Lung (tissue), 12 donors: Measurements from ENCODE around the gene SLC4A2. TPM values are rescaled to one million over a fixed set of nuclear protein-coding genes. Genes with fewer than 3 reads are reported as not detected.

Experiments used
- ATAC-seq: fragments of 200-7000 bp; cut with Tn5 transposase; one replicate; pipeline ENCODE4 v1.9.1; 2020; ENCODE audit warnings: moderate number of reproducible peaks; ENCODE audit not compliant: insufficient read depth, low FRiP score
- DNase-seq, 3 donors: peaks; one replicate each; pipeline ENCODE4 v3.0.0-alpha.2; 2013 to 2017
- H3K27ac ChIP-seq, 2 donors: one replicate each; pipeline ENCODE4 v1.5.1; 2013; ENCODE audit warnings: mild to moderate bottlenecking in 2 of 2, moderate library complexity in 2 of 2, control low read depth in 1 of 2, inconsistent platforms in 1 of 2, low read depth in 1 of 2, low read length in 1 of 2
- H3K27me3 ChIP-seq, 3 donors: one replicate each; pipeline ENCODE4 v1.5.1; 2013; ENCODE audit warnings: low read length in 2 of 3; ENCODE audit not compliant: control insufficient read depth in 3 of 3, insufficient read depth in 3 of 3
- H3K36me3 ChIP-seq, 4 donors: one replicate each; pipeline ENCODE4 v1.5.1; 2013; ENCODE audit warnings: low read length in 4 of 4, mild to moderate bottlenecking in 1 of 4, moderate library complexity in 1 of 4; ENCODE audit not compliant: control insufficient read depth in 4 of 4, insufficient read depth in 4 of 4
- H3K4me1 ChIP-seq, 5 donors: one replicate each; pipeline ENCODE4 v1.5.1; 2013; ENCODE audit warnings: low read length in 5 of 5, mild to moderate bottlenecking in 2 of 5, moderate library complexity in 1 of 5; ENCODE audit not compliant: control insufficient read depth in 5 of 5, insufficient read depth in 5 of 5
- H3K4me3 ChIP-seq: one replicate; pipeline ENCODE4 v1.5.1; 2013; ENCODE audit warnings: mild to moderate bottlenecking, control low read depth, moderate library complexity
- H3K9ac ChIP-seq, 2 donors: one replicate each; pipeline ENCODE4 v1.5.1; 2013; ENCODE audit warnings: low read length in 2 of 2, control low read depth in 1 of 2; ENCODE audit not compliant: insufficient read depth in 1 of 2
- H3K9me3 ChIP-seq, 4 donors: one replicate each; pipeline ENCODE4 v1.5.1; 2013; ENCODE audit warnings: low read length in 3 of 4, mild to moderate bottlenecking in 1 of 4, moderate library complexity in 1 of 4; ENCODE audit not compliant: control insufficient read depth in 4 of 4, insufficient read depth in 3 of 4
- CTCF ChIP-seq: IDR thresholded peaks from 2 replicates; pipeline ENCODE4 v1.5.1; 2012; ENCODE audit warnings: mild to moderate bottlenecking; ENCODE audit errors: control extremely low read depth, extremely low read depth
- WGBS, 2 donors: extraction: QIAGEN DNeasy Blood & Tissue Kit; methylation state at CpG; one replicate each; pipeline ENCODE4 v1.1.7; 2013; 5-methylcytosine and 5-hydroxymethylcytosine counted together
- polyA plus RNA-seq, 2 donors: library from polyadenylated mRNA; stranded (reverse); fragments of 200-250 nt; gene quantifications; one replicate each; pipeline ENCODE4 v1.2.1, GENCODE V29; 2013
- total RNA-seq, 2 donors: library from RNA; depleted of rRNA in 1 of 2; stranded (reverse); fragments of >200 nt in 1 of 2; gene quantifications; one replicate each; pipeline ENCODE4 v1.2.1, GENCODE V29; 2014 to 2021
- donor health status: control.
- donor health status: control.
- donor health status: Bipolar disorder and iron deficiency.
- donor health status: healthy.
- donor health status: DM: yes; HTN: yes; CAD: no.

Gene SLC4A2
- total and polyA plus RNA-seq, 4 donors, result 66.3 to 173 (median 120) TPM

- TF ChIP-seq CTCF, result no peak
- H3K4me1 ChIP-seq, result peaks cover 12 to 44% (median 26%) of the 10 kb centered on the region in 5 donors
- ATAC-seq (no peak), DNase-seq (no peak)
- WGBS, 2 donors, result 56 to 85% methylated on average over 30 to 33 of the region's 33 CpGs
- H3K27me3 ChIP-seq, result no peaks in the 10 kb centered on the region
- H3K36me3 ChIP-seq, result peaks cover 0 to 24% (median 15%) of the 10 kb centered on the region in 4 donors
- peak overlapping the region in 1 of 2 donors; percentile 35 for H3K27ac ChIP-seq
- H3K9ac ChIP-seq, result no peak overlapping the region
- H3K4me3 ChIP-seq, result no peak overlapping the region
- no peaks in the 10 kb centered on the region for H3K9me3 ChIP-seq
These were observed 2.1 kb downstream of the SLC4A2 start for GRCh38 chr7:151061213-151062110.

- Histone ChIP-seq H3K9me3 (no peaks in the 10 kb centered on the region), H3K4me1 (peaks cover 12 to 38% (median 21%) of the 10 kb centered on the region in 5 donors), H3K27me3 (no peaks in the 10 kb centered on the region), H3K27ac (peak overlapping the region in 1 of 2 donors; percentile 35), H3K36me3 (peaks cover 0 to 30% (median 15%) of the 10 kb centered on the region in 4 donors), H3K9ac (no peak overlapping the region), H3K4me3 (no peak overlapping the region)
- 74 to 89% methylated on average over 10 to 11 of the region's 11 CpGs for WGBS, 2 donors
- ATAC-seq (no peak), DNase-seq (no peak)
- TF ChIP-seq CTCF, result no peak
These were observed 2.7 kb downstream of the SLC4A2 start for GRCh38 chr7:151062111-151062398.

GRCh38 chr7:151062399-151063211, 3.2 kb downstream of the SLC4A2 start:
- DNase-seq (peak; percentile 66 to 84 (median 83)), ATAC-seq (no peak)
- 63 to 78% methylated on average over 43 of the region's 43 CpGs for WGBS, 2 donors
- peaks cover 12 to 32% (median 16%) of the 10 kb centered on the region in 5 donors for H3K4me1 ChIP-seq
- TF ChIP-seq CTCF, result no peak
- H3K27me3 ChIP-seq, result no peaks in the 10 kb centered on the region
- H3K4me3 ChIP-seq, result peak overlapping the region; percentile 17
- no peak overlapping the region for H3K9ac ChIP-seq
- peaks cover 5 to 34% (median 17%) of the 10 kb centered on the region in 4 donors for H3K36me3 ChIP-seq
- no peaks in the 10 kb centered on the region for H3K9me3 ChIP-seq
- peak overlapping the region; percentile 52 to 71 for H3K27ac ChIP-seq
